Fibroblast of skin of back (primary cell): ENCODE measurements around the gene LDB3.

Experiments
- DNase-seq: peaks from one replicate; pipeline ENCODE4 v3.0.0-alpha.2; 2013

LDB3 gene

GRCh38 chr10:86768412-86769062 is 100.2 kb downstream of the LDB3 start:
- no peak for DNase-seq

GRCh38 chr10:86769991-86770390 is 101.7 kb downstream of the LDB3 start:
- no peak for DNase-seq

GRCh38 chr10:86770412-86770960 is 102.2 kb downstream of the LDB3 start:
- no peak for DNase-seq

DNA sequence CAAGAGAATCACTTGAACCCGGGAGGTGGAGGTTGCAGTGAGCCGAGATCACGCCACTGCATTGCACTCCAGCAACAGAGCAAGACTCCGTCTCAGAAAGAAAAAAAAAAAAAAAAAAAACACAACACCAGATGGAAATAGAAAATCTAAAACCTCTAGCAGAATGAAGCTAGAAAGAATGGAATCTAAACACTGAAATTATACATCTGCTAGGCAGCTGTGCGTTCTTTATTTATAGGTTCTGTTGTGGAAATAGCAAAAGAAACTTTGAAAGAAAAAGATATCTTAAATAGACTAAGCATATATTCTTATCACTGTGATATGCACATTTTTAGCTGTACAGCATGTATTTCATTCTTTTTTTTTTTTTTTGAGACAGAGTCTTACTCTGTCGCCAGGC is 105.2 kb downstream of the LDB3 start:
- no peak for DNase-seq

GRCh38 chr10:86775056-86775869 is 107.0 kb downstream of the LDB3 start:
- peak; percentile 62 for DNase-seq

DNA sequence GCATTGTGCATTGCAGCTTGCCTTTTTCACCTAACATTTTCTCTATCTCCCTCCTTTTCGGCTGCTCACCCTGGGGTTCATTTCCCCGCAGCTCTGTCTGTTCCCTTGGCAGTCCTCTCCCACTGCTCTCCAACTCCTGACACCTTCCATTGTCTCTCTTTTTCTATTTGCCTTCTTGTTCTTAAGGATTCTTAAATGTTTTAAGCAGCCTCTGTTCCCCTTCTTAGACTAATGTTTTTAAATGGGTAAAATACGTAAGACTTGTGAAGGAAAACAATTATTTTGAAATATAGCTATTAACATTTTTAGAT is 107.5 kb downstream of the LDB3 start:
- DNase-seq, result no peak

DNA sequence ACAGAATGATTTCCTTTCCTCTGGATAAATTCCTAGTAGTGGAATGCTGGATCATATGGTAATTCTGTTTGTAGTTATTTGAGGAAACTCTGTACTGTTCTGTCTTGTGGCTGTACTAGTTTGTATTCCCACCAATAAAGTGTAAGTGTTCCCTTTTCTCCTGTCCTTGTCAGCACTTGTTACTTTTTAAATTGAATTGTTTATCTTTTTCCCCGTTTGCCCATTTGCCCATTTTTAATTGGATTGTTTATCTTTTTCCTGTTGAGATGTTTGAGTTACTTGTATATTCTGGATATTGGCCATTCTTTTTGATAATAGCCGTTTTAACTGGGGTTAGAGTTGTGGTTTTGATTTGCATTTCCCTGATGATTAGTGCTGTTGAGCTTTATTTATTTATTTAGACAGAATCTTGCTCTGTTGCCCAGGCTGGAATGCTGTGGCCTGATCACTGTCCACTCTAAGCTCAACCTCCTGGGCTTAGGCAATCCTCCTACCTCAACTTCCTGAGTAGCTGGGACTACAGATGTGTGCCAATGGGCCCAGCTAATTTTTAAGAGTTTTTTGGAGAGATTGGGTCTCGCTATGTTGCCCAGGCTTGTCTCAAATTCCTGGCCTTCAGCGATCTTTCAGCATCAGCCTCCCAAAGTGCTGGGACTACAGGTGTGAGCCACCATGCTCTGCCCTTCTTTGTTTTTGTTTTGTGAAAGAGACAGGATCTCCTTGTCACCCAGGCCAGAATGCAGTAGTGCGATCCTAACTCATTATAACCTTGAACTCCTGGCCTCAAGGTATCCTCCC is 111.1 kb downstream of the LDB3 start:
- DNase-seq, result peak; percentile 36

DNA sequence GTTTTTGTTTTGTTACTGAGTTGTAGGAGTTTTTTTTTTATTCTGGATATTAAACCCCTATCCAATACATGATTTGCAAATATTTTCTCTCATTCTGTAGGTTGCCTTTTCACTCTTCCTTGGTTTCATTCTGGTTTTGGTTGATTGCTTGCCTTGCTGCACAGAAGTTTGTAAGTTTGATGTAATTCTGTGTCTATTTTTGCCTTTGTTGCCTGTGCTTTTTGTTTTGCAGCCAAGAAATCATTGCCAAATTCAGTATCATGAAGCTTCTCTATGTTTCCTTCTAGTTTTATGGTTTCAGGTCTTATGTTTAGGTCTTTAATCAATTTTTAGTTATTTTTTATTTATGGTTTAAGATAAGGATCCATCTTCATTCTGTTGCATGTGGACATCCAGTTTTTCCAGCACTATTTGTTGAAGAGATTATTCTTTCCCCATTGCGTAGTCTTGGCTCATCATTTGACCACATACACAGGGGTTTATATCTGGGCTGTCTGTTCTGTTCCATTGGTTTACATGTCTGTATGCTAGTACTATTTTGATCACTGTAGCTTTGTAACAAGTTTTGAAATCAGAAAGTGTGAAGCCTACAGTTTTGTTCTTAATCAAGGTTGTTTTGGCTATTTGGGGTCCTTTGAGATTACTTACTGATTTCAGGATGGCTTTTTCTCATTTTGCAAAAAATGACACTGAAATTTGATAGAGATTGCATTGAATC is 114.5 kb downstream of the LDB3 start:
- no peak for DNase-seq

DNA sequence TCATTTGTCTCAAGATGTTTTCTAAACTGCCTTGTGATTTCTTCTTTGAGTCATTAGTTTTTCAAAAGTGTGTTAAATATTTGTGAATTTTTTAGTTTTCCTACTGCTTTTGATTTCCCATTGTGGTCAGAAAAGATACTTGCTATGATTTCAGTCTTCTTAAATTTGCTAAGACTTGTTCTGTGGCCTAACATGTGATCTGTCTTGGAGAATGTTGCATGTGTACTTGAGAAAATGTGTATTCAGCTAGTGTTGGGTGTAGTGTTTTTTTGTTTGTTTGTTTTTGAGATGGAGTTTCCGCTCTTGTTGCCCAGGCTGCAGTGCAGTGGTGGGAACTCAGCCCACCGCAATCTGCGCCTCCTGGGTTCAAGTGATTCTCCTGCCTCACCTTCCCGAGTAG is 116.7 kb downstream of the LDB3 start:
- DNase-seq, result no peak
